ENCODE data around the gene UBE2A.
A peak's percentile ranks its signal among the peaks of the same experiment; 100 is the strongest.

The UBE2A gene

GRCh38 chrX:119574394-119575266, at the start of gene UBE2A:
Gene UBE2A, plus strand, starts transcription at chrX:119574563. Its CDS starts 149 bp downstream, at chrX:119574712.
- DNase-seq, result peak; percentile 95

GRCh38 chrX:119529345-119530276, 44.8 kb upstream of the UBE2A start:
- DNase-seq, result no peak

- no peak for DNase-seq
Measured at GRCh38 chrX:119537487-119537886, 36.9 kb upstream of the UBE2A start.

GRCh38 chrX:119539872-119540271, 34.5 kb upstream of the UBE2A start:
- DNase-seq, result no peak

- no peak for DNase-seq
Measured at GRCh38 chrX:119541188-119541587, 33.2 kb upstream of the UBE2A start.

- no peak for DNase-seq
Measured at GRCh38 chrX:119549327-119550016, 24.9 kb upstream of the UBE2A start.

- DNase-seq, result no peak
Measured at GRCh38 chrX:119552508-119552907, 21.9 kb upstream of the UBE2A start.

- DNase-seq, result peak; percentile 96
Measured at GRCh38 chrX:119565107-119565663, 9.2 kb upstream of the UBE2A start, which contains the start of gene STEEP1. Gene STEEP1, minus strand, starts transcription at chrX:119565409. Its CDS starts 54 bp downstream, at chrX:119565355.

- no peak for DNase-seq
Measured at GRCh38 chrX:119570351-119570835, 4.0 kb upstream of the UBE2A start.

GRCh38 chrX:119573222-119573621, 1.1 kb upstream of the UBE2A start:
- DNase-seq, result no peak

- DNase-seq, result peak; percentile 33
Measured at GRCh38 chrX:119573840-119574393, 446 bp upstream of the UBE2A start.

GRCh38 chrX:119579414-119579813, 5.1 kb downstream of the UBE2A start:
- DNase-seq, result no peak

- no peak for DNase-seq
Measured at GRCh38 chrX:119583431-119584059, 9.2 kb downstream of the UBE2A start.

GRCh38 chrX:119589810-119590209, 15.4 kb downstream of the UBE2A start:
- no peak for DNase-seq

GRCh38 chrX:119602701-119603255, 28.4 kb downstream of the UBE2A start:
- no peak for DNase-seq

GRCh38 chrX:119604766-119605463, 30.6 kb downstream of the UBE2A start:
- no peak for DNase-seq

GRCh38 chrX:119605464-119606279, 31.3 kb downstream of the UBE2A start:
- DNase-seq, result peak; percentile 49

GRCh38 chrX:119606280-119607017, 32.1 kb downstream of the UBE2A start, which contains the start of gene NKRF:
Gene NKRF, minus strand, starts transcription at chrX:119606424.
- peak; percentile 95 for DNase-seq

- no peak for DNase-seq
Measured at GRCh38 chrX:119607018-119607389, 32.6 kb downstream of the UBE2A start.

Measured in hematopoietic multipotent progenitor cell treated with erythropoietin and hydrocortisone succinate and interleukin-3 and kit ligand, for 4 days (in vitro differentiated cells).